ENCODE measurements around the gene ERGIC1. TPM values are rescaled to one million over a fixed set of nuclear protein-coding genes. Genes with fewer than 3 reads are reported as not detected.

The ERGIC1 gene
- total and polyA plus RNA-seq, 9 donors = 41.7 to 147 (median 92.3) TPM

DNA sequence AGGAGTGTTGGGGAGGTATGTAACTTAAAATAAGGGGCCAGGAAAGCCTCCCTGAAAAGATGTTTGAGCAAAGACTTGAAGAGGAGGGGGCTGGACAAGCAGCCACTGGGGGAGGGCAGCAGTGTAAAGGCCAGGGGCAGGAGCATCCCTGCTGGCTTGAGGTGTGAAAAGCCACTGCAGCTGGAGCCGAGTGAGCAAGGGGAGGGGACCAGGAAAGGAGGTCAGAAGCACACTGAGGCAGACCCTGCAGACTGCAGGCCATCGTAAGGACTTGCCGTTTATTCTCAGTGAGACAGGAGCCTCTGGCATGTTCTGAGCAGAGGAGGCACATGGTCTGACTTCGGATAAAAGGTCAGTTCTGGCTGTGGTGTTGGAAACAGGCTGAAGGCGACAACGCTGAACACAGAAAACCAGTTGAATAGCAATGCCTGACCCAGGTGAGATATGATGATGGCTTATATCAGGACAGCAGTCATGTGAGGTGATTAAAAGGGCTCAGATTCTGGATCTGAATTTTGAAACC lies 10.2 kb upstream of the ERGIC1 start:
- H3K4me1 ChIP-seq (ENCODE audit: insufficient read depth) = no peaks in the 10 kb centered on the region
- no peak overlapping the region for H3K27ac ChIP-seq
- TF ChIP-seq EP300 (IDR thresholded peaks at IDR 0.05) (no peak), POLR2A (IDR thresholded peaks at IDR 0.05) (no peak)
- TF ChIP-seq, protein P1, sequence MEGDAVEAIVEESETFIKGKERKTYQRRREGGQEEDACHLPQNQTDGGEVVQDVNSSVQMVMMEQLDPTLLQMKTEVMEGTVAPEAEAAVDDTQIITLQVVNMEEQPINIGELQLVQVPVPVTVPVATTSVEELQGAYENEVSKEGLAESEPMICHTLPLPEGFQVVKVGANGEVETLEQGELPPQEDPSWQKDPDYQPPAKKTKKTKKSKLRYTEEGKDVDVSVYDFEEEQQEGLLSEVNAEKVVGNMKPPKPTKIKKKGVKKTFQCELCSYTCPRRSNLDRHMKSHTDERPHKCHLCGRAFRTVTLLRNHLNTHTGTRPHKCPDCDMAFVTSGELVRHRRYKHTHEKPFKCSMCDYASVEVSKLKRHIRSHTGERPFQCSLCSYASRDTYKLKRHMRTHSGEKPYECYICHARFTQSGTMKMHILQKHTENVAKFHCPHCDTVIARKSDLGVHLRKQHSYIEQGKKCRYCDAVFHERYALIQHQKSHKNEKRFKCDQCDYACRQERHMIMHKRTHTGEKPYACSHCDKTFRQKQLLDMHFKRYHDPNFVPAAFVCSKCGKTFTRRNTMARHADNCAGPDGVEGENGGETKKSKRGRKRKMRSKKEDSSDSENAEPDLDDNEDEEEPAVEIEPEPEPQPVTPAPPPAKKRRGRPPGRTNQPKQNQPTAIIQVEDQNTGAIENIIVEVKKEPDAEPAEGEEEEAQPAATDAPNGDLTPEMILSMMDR (IDR thresholded peaks at IDR 0.05) = no peak
- H3K4me3 ChIP-seq = no peak overlapping the region
- WGBS, 3 donors = 65 to 73% (median 72%) methylated on average over 6 of the region's 6 CpGs
- DNase-seq = no peak
- H3K27me3 ChIP-seq = no peaks in the 10 kb centered on the region
- no peaks in the 10 kb centered on the region for H3K36me3 ChIP-seq
- intact Hi-C loops (cut with DNase I) = no loop called here
- no peaks in the 10 kb centered on the region for H3K9me3 ChIP-seq

DNA sequence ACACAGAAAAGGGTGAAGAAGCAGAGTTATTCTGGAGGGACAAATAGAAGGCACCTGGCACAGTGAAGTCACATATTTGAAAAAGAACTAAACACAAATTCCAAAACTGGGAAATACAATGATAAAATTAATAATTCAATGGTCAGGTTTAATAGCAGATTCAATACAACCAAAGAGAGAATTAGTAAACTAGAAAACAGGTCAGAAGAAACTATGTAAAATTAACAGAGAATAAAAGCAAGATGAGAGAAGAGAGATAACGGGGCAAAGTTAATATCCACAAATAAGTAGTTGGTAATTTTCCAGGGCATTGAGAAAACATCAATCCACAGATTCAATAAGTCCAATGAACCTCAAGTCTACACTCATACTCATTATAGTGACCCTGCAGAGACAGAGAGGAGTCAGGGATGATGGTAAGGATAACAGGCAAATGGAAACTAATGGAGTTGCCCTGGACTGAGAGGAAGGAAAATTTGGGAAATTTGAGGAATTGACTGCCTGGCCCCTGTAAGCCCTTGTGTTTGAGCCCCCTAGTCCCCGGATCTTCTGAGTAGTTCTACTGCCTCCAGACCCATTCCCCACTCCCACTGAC lies 8.3 kb upstream of the ERGIC1 start:
- H3K4me3 ChIP-seq = no peak overlapping the region
- no peaks in the 10 kb centered on the region for H3K36me3 ChIP-seq
- DNase-seq = no peak
- no peak for TF ChIP-seq POLR2A (IDR thresholded peaks at IDR 0.05)
- TF ChIP-seq, protein P1 (IDR thresholded peaks at IDR 0.05) = no peak
- no peak for TF ChIP-seq EP300 (IDR thresholded peaks at IDR 0.05)
- H3K4me1 ChIP-seq (ENCODE audit: insufficient read depth) = no peaks in the 10 kb centered on the region
- H3K27ac ChIP-seq = no peak overlapping the region
- 50 to 73% (median 70%) methylated on average over 2 of the region's 2 CpGs for WGBS, 3 donors
- no peaks in the 10 kb centered on the region for H3K9me3 ChIP-seq
- intact Hi-C loops (cut with DNase I) = no loop called here
- H3K27me3 ChIP-seq = no peaks in the 10 kb centered on the region

DNA sequence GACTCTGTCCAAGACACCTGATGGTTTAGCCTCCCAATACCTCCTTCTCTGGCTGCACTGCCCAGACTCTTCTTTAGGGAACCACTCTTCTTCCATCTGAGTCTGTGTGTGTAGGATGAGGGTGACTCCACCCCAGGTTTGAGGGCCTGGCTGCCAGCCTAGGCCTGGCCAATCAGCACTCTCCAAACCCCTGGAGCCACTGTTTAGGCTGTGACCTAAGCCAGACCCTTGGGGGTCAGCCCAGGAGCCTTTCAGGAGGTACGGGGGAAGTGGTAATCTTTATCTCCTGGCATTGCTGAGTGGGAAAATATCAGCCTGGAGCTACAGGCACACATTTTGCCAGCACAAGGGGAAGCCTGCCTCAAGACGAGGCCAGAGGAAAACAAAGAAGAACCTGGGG lies 6.2 kb upstream of the ERGIC1 start:
- H3K36me3 ChIP-seq = no peaks in the 10 kb centered on the region
- intact Hi-C loops (cut with DNase I) = no loop called here
- WGBS, 3 donors = 35 to 41% (median 40%) methylated on average over 2 of the region's 2 CpGs
- no peaks in the 10 kb centered on the region for H3K27me3 ChIP-seq
- DNase-seq = no peak
- no peaks in the 10 kb centered on the region for H3K4me1 ChIP-seq (ENCODE audit: insufficient read depth)
- no peak overlapping the region for H3K27ac ChIP-seq
- no peak overlapping the region for H3K4me3 ChIP-seq
- TF ChIP-seq, protein P1 (IDR thresholded peaks at IDR 0.05) = no peak
- no peak for TF ChIP-seq EP300 (IDR thresholded peaks at IDR 0.05)
- no peak for TF ChIP-seq POLR2A (IDR thresholded peaks at IDR 0.05)
- no peaks in the 10 kb centered on the region for H3K9me3 ChIP-seq

DNA sequence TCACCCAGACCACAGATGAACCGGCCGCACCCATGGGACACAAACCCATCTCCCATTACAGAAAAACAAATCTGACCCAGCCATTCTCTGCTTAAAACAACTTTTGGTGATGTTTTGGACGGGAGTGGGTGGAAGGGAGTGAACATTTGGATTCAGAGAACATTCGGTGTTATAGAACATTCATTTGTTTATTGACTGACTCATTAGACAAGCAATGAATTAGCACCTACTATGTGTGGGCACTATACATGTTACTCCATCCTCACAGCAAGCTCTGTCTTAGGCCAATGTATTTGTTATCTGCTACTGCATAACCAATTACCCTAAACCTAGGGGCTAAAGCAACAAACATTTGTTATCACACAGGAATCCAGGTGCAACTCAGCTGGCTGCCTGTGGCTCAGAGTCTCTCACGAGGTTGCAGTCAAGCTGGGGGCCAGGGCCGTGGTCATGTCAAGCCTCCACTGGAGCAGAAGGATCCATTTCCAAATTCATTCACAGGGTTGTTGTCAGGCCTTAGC lies 5.1 kb upstream of the ERGIC1 start:
- intact Hi-C loops (cut with DNase I) = no loop called here
- H3K27ac ChIP-seq = no peak overlapping the region
- DNase-seq = no peak

More for the DNA sequence above, 5.1 kb upstream of the ERGIC1 start:
- Histone ChIP-seq H3K27me3 (no peaks in the 10 kb centered on the region), H3K4me1 (ENCODE audit: insufficient read depth) (peaks cover 2% of the 10 kb centered on the region), H3K36me3 (no peaks in the 10 kb centered on the region), H3K4me3 (no peak overlapping the region), H3K9me3 (no peaks in the 10 kb centered on the region)
- TF ChIP-seq, protein P1 (IDR thresholded peaks at IDR 0.05) = no peak
- WGBS, 3 donors = 40 to 56% (median 49%) methylated on average over 6 of the region's 6 CpGs

Measured in ovary (tissue), 9 donors.